Memory B cell (primary cell): ENCODE measurements around the gene AQP6.

Experiments used
- ATAC-seq: fragments of 150-1000 bp; cut with Tn5 transposase; 2 replicates; pipeline ENCODE4 v1.10.0; 2021; ENCODE audit warnings: low read depth, mild to moderate bottlenecking, moderate library complexity
- DNase-seq, 2 donors: peaks; one replicate each; pipeline ENCODE4 v3.0.0; 2022; ENCODE audit warnings: low spot score in 2 of 2
- H3K27ac Mint-ChIP-seq: one replicate; pipeline ENCODE4 v1.8.0; 2022; ENCODE audit warnings: mild to moderate bottlenecking, moderate library complexity, mixed read lengths
- H3K27me3 Mint-ChIP-seq: one replicate; pipeline ENCODE4 v1.8.0; 2022; ENCODE audit warnings: mixed read lengths
- H3K36me3 Mint-ChIP-seq: one replicate; pipeline ENCODE4 v1.8.0; 2022; ENCODE audit warnings: mild to moderate bottlenecking, mixed read lengths
- H3K4me1 Mint-ChIP-seq: one replicate; pipeline ENCODE4 v1.8.0; 2022; ENCODE audit warnings: mixed read lengths
- H3K4me3 Mint-ChIP-seq: one replicate; pipeline ENCODE4 v1.8.0; 2022; ENCODE audit warnings: mild to moderate bottlenecking, moderate library complexity, mixed read lengths
- H3K9me3 Mint-ChIP-seq: one replicate; pipeline ENCODE4 v1.8.0; 2022; ENCODE audit warnings: mixed read lengths

Gene AQP6

DNA sequence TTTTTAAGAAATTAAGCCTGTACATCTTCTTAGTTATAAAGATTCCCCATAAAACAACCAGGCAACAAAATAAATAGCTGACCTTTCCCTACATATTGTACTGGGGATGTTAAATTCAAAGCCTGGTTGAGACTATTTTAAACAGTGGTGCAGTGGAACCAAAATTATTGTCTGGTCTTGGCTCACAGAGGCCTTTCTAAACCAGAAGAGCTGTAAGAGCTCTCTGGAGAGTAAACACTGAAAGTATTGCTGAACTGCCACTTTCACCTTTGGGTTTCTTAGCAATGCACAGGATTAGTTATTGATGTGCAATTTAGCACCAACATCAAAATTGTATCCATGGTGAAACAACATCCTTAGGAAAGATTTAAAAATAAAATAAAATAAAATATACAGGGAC is 31.9 kb downstream of the AQP6 start:
- Mint-ChIP-seq H3K27me3 (no peaks in the 10 kb centered on the region), H3K9me3 (no peaks in the 10 kb centered on the region), H3K4me3 (no peak overlapping the region), H3K4me1 (peaks cover 2% of the 10 kb centered on the region), H3K27ac (no peak overlapping the region), H3K36me3 (peaks cover 5% of the 10 kb centered on the region)
- no peak for DNase-seq
- no peak for ATAC-seq

DNA sequence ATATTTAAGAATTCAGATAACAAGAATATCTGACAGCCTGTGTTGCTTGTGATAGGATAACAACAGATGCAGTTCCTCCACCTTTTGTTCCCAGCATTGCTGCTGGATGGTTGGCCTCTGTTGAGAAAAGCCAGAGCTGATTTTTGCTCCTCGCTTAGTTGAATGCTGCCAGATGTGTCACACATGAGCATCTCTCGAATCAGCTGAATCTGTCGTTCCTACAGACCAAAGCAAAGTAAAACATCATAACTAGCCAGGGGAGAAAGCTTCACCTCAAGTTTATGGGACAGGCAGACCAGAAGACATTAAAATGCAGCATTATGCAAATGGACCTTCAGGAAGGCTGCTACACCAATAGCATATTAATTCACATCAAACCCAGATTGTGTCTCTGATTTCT is 32.4 kb downstream of the AQP6 start:
- Mint-ChIP-seq H3K27me3 (no peaks in the 10 kb centered on the region), H3K27ac (no peak overlapping the region), H3K4me3 (no peak overlapping the region), H3K36me3 (peaks cover 5% of the 10 kb centered on the region), H3K9me3 (no peaks in the 10 kb centered on the region), H3K4me1 (peaks cover 2% of the 10 kb centered on the region)
- no peak for DNase-seq
- no peak for ATAC-seq

GRCh38 chr12:50006280-50006679 is 33.5 kb downstream of the AQP6 start:
- H3K27me3 Mint-ChIP-seq: no peaks in the 10 kb centered on the region
- H3K4me1 Mint-ChIP-seq: peaks cover 2% of the 10 kb centered on the region
- peaks cover 5% of the 10 kb centered on the region for H3K36me3 Mint-ChIP-seq
- no peak overlapping the region for H3K27ac Mint-ChIP-seq
- H3K9me3 Mint-ChIP-seq: no peaks in the 10 kb centered on the region
- no peak overlapping the region for H3K4me3 Mint-ChIP-seq
- DNase-seq (no peak), ATAC-seq (no peak)

- Mint-ChIP-seq H3K27ac (no peak overlapping the region), H3K9me3 (no peaks in the 10 kb centered on the region), H3K36me3 (peaks cover 5% of the 10 kb centered on the region), H3K4me3 (no peak overlapping the region), H3K27me3 (no peaks in the 10 kb centered on the region), H3K4me1 (peaks cover 2% of the 10 kb centered on the region)
- no peak for ATAC-seq
- DNase-seq: no peak
Measured at GRCh38 chr12:50006754-50007442, 34.2 kb downstream of the AQP6 start.

DNA sequence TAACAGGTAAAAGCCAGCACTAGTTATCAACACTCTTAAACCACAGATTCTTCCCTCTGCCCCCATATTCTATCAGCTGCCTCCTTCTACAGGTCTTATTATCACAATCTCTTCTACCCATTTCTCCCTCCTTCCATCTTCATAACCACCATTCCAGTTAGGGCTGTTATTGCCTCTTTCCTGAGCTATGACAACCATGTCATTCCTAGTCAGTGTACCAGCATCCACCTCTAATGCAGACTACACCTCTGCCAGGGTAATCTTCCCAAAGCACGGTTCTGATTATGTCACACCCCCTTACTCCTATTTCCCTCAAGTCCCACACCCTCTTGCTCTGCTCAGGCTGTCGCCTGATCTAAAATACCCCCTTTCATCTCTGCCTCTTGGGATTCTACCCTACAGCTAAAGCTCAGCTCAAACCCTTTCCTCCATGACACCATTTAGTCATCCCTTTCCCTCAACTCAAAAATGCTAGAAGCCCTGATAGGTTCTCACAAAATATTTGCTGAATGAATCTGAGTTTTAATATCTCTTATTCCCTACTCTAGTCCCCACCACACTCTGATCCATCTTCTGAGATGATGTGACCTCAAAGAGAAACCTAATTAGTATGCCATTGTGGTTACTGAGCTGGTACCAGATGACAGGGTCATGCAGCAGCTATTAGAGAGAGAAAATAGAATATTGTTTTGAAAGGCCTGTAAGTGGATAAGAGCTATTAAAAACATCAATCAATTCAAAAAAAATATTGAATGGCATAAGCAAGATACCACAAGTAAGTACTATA is 40.8 kb downstream of the AQP6 start:
- peaks cover 3% of the 10 kb centered on the region for H3K36me3 Mint-ChIP-seq
- no peaks in the 10 kb centered on the region for H3K9me3 Mint-ChIP-seq
- DNase-seq (no peak), ATAC-seq (no peak)
- no peaks in the 10 kb centered on the region for H3K27me3 Mint-ChIP-seq
- H3K27ac Mint-ChIP-seq: no peak overlapping the region
- no peaks in the 10 kb centered on the region for H3K4me1 Mint-ChIP-seq
- no peak overlapping the region for H3K4me3 Mint-ChIP-seq

- no peak for ATAC-seq
- H3K9me3 Mint-ChIP-seq: no peaks in the 10 kb centered on the region
- DNase-seq: no peak
- peaks cover 3% of the 10 kb centered on the region for H3K4me1 Mint-ChIP-seq
- peaks cover 3% of the 10 kb centered on the region for H3K36me3 Mint-ChIP-seq
- H3K4me3 Mint-ChIP-seq: no peak overlapping the region
- H3K27ac Mint-ChIP-seq: no peak overlapping the region
- H3K27me3 Mint-ChIP-seq: no peaks in the 10 kb centered on the region
Measured at GRCh38 chr12:50014342-50014741, 41.6 kb downstream of the AQP6 start.

- DNase-seq: no peak
- H3K4me3 Mint-ChIP-seq: no peak overlapping the region
- no peak for ATAC-seq
- peaks cover 2% of the 10 kb centered on the region for H3K36me3 Mint-ChIP-seq
- H3K27ac Mint-ChIP-seq: no peak overlapping the region
- peaks cover 3% of the 10 kb centered on the region for H3K4me1 Mint-ChIP-seq
- H3K9me3 Mint-ChIP-seq: no peaks in the 10 kb centered on the region
- no peaks in the 10 kb centered on the region for H3K27me3 Mint-ChIP-seq
Measured at GRCh38 chr12:50016501-50017475, 44.0 kb downstream of the AQP6 start.

DNA sequence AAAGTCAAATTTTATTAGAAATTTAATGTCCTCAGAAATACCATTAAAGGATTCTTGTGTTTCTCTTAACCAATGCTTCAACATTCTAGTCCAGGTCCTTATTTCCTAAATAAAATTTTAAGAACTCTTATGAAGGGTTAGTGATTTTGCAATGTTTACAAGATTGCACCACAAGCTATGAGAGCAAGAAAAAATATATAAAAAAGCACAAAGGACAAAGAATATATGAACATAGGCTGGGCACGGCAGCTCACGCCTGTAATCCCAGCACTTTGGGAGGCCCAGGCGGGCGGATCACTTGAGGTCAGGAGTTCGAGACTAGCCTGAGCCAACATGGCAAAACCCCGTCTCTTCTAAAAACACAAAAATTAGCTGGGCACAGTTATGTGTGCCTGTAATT is 44.9 kb downstream of the AQP6 start:
- ATAC-seq (no peak), DNase-seq (no peak)
- Mint-ChIP-seq H3K4me3 (no peak overlapping the region), H3K27ac (no peak overlapping the region), H3K4me1 (peaks cover 3% of the 10 kb centered on the region), H3K27me3 (no peaks in the 10 kb centered on the region), H3K36me3 (peaks cover 2% of the 10 kb centered on the region), H3K9me3 (no peaks in the 10 kb centered on the region)

DNA sequence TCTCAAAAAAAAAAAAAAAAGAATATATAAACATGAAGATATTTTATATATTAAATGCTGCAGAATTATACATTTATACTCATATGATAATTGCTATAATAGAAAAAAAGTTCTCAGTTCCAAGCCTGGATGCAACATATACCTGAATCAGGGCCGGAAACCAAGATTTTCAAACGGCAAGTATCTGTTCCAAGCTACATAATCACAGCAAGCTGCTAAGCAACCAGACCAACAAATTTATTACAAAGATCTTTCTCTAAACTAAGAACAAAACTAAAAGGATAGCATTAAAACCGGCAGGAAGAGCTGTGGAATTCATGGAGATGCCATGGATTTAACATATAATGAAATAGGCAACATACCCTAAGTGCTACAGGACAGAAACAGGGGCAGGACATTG is 45.4 kb downstream of the AQP6 start:
- Mint-ChIP-seq H3K36me3 (peaks cover 2% of the 10 kb centered on the region), H3K4me3 (no peak overlapping the region), H3K9me3 (no peaks in the 10 kb centered on the region), H3K27ac (no peak overlapping the region), H3K27me3 (no peaks in the 10 kb centered on the region), H3K4me1 (peaks cover 3% of the 10 kb centered on the region)
- ATAC-seq (no peak), DNase-seq (no peak)

DNA sequence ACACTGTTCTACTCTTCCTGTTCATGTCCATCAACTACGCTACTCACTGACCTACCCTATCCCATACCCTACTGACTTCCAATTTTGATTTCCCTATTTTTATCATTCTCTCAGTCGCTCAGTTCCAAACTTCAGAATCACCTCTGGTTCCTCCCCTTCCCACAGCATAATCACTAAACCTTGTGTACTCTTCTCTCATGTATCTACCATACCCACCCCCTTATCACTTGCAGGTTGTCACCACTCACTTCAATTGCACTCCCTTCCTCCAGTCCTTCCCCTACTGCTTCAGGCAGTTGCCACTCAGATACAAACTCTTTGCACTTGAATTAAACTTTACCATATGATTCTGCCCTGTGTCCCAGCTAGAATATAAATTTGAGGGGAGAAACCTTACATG is 46.2 kb downstream of the AQP6 start:
- H3K27me3 Mint-ChIP-seq: no peaks in the 10 kb centered on the region
- no peak overlapping the region for H3K27ac Mint-ChIP-seq
- no peaks in the 10 kb centered on the region for H3K36me3 Mint-ChIP-seq
- DNase-seq (no peak), ATAC-seq (no peak)
- H3K9me3 Mint-ChIP-seq: no peaks in the 10 kb centered on the region
- H3K4me3 Mint-ChIP-seq: no peak overlapping the region
- peaks cover 3% of the 10 kb centered on the region for H3K4me1 Mint-ChIP-seq

DNA sequence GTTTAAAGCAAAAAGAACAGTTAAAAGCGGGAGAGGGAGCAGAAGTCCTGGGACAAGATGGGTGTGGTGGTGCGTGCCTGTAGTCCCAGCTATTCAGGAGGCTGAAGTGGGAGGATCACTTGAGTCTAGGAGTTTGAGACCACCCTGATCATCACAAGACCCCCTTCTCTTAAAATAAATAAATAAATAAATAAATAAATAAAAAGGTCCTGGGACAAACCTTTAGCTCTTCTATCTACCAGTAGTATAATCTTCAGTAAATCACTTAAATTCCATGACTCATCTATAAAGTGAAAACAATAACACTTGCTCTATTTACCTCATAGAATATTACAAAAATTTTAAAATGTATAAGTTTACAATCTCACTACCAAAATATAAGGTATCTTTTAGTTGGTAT is 46.8 kb downstream of the AQP6 start:
- Mint-ChIP-seq H3K36me3 (no peaks in the 10 kb centered on the region), H3K27ac (no peak overlapping the region)

DNA sequence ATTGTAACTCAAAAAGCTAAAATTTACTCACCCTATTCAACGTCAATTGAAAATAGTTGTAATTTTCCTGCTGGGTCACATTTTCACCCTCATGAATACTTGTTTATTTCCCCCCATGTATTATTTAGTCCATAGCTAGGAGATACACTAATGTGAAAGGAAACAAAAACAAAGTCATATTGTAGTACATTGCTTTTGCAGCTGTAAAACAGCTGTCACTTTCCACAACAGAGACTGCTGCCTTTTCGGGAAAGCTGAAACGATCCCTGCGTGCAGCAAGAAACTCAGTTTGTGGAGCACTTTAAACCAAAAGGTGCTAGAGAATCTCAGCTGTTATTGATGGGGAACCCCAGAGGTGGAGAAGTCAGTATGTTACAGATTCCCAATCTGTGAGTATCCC is 48.3 kb downstream of the AQP6 start:
- Mint-ChIP-seq H3K4me1 (peaks cover 11% of the 10 kb centered on the region), H3K27ac (no peak overlapping the region), H3K27me3 (no peaks in the 10 kb centered on the region), H3K9me3 (peaks cover 3% of the 10 kb centered on the region), H3K4me3 (no peak overlapping the region), H3K36me3 (peaks cover 2% of the 10 kb centered on the region)
- DNase-seq: no peak
- ATAC-seq: no peak

More for the DNA sequence above, 46.8 kb downstream of the AQP6 start:
- no peak for ATAC-seq
- Mint-ChIP-seq H3K4me3 (no peak overlapping the region), H3K4me1 (peaks cover 5% of the 10 kb centered on the region), H3K9me3 (no peaks in the 10 kb centered on the region), H3K27me3 (no peaks in the 10 kb centered on the region)
- DNase-seq: no peak

DNA sequence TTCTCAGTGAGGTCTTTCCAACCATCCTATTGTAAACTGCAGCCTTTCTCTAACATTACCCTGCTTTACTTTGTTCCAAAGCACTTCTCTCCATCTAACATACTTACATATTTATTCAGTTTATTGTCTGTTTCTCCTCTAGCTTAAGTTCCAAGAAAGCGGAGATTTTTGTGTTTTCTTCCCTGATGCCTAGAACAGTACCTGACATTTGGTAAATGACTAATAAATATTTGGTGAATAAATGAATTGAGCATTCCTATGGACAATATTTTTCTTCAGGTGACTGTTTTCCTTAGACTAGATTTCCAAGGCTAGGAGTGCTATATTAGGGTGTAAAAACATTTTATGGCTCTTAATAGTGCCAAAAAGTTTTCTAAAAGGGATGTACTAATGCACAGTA is 50.2 kb downstream of the AQP6 start:
- Mint-ChIP-seq H3K27ac (no peak overlapping the region), H3K27me3 (peaks cover under 1% of the 10 kb centered on the region), H3K36me3 (peaks cover 2% of the 10 kb centered on the region), H3K4me3 (no peak overlapping the region), H3K4me1 (peaks cover 11% of the 10 kb centered on the region), H3K9me3 (peaks cover 3% of the 10 kb centered on the region)
- DNase-seq: no peak
- ATAC-seq: no peak

GRCh38 chr12:50024227-50024626 is 51.5 kb downstream of the AQP6 start:
- Mint-ChIP-seq H3K9me3 (peaks cover 3% of the 10 kb centered on the region), H3K4me3 (peak overlapping the region; percentile 94), H3K4me1 (peaks cover 9% of the 10 kb centered on the region), H3K27ac (no peak overlapping the region), H3K27me3 (peaks cover 2% of the 10 kb centered on the region), H3K36me3 (peaks cover 2% of the 10 kb centered on the region)
- ATAC-seq: no peak
- no peak for DNase-seq
